ENCODE measurements around the gene TMOD1.

GRCh38 chr9:97632985-97633858 lies 131.8 kb downstream of the TMOD1 start, which contains the start of the genes NCBP1 and TSTD2:
- TF ChIP-seq CTCF (IDR thresholded peaks at IDR 0.05), result no peak
- no peak for TF ChIP-seq EZH2phosphoT487 (IDR thresholded peaks at IDR 0.05)
